Inflammatory macrophage treated with lipopolysaccharide for 4 hours (primary cell): Measurements from ENCODE around the gene ATG16L2.
A peak's percentile ranks its signal among the peaks of the same experiment; 100 is the strongest.
"Not testable (repeated sequence)": the region's sequence is repeated elsewhere in the genome, so short reads cannot be mapped to it uniquely, and the experiment has no call there.

Experiments used
- DNase-seq: peaks from one replicate; pipeline ENCODE4 v3.0.0-alpha.2; 2020

The ATG16L2 gene

DNA sequence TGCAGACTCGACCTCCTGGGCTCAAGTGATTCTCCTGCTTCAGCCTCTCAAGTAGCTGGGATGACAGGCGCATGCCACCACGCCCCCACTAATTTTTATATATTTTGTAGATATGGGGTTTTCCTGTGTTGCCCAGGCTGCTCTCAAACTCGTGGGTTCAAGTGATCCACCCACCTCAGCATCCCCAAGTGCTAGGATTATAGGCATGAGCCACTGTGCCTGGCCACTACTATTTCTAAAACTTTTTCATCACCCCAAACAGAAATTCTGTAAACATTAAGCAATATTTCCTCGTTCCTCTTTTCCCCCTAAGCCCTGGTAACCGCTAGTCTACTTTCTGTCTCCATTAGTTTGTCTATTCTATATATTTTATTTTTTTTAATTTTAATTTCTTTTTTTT lies 9.0 kb upstream of the ATG16L2 start:
- peak; percentile 95 for DNase-seq

DNA sequence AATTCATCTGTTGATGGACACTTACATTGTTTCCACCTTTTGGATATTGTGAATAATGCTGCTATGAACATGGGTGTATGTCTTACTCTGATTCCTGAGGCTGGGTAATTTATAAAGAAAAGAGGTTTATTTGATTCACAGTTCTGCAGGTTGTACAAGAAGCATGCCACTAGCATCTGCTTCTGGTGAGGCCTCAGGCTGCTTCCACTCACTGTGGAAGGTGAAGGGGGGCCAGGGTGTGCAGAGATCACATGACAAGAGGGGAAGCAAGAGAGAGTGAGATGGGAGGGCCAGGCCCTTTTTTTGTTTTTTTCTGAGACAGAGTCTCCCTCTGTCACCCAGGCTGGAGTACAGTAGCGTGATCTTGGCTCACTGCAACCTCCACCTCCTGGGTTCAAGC lies 7.8 kb upstream of the ATG16L2 start:
- DNase-seq, result not testable (repeated sequence)

DNA sequence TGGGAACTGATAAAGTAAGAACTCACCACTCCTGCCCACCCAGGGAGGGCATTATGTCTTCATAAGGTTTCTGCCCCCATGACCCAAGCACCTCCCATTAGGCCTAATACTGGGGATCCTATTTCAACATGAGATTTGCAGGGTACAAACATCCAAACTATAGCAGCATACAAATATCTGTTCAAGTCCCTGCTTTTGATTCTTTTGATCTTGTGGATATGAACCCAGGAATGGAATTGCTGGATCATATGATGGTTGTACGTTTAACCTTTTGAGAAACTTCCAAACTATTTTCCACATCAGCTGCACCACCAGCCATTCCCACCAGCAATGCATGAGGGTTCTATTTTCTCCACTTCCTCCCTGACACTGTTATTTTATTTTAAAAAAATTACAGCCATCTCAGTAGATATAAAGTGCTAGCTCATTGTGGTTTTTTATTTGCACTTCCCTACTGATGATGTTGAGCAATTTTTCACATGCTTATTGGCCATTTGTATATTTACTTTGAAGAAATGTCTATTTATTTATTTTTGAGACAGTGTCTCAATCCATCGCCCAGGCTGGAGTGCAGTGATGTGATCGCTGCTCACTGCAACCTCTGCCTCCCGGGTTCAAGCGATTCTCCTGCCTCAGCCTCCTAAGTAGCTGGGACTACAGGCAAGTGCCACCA lies 7.1 kb upstream of the ATG16L2 start:
- peak; percentile 93 for DNase-seq

DNA sequence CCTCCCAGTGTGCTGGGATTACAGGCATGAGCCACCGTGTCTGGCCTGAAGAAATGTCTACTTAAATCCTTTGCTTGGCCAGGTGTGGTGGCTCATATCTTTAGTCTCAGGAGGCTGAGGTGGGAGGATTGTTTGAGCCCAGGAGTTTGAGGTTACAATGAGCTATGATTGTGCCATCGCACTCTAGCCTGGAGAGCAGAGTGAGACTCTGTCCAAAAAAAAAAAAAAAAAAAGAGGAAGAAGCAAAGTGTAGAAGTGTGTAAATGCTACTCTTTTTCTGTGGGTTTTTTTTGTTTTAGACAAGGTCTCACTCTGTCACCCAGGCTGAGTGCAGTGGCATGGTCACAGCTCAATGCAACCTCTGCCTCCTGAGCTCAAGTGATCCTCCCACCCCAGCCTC lies 6.4 kb upstream of the ATG16L2 start:
- peak; percentile 85 for DNase-seq

DNA sequence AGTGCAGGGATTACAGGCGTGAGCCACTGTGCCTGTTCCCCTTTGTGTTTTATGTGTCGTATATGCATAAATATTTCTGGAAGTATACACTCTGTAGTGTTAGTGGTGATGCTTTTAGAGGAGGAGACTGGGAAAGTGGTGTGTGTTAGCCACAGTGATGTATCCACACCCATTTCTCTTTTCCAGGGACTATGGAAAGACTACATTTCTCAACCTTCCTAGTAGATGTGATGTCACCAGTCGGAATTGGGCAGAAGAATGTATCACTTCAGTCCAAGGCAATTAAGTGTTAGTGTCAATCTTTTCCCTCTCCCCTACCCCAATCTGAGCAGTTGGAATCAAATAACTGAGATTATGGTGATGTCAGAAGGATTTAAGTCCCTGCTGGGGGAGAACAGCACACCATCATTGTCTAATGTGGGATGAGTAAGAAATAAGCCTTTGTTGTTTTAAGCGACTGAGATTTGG lies 5.8 kb upstream of the ATG16L2 start:
- peak; percentile 81 for DNase-seq

DNA sequence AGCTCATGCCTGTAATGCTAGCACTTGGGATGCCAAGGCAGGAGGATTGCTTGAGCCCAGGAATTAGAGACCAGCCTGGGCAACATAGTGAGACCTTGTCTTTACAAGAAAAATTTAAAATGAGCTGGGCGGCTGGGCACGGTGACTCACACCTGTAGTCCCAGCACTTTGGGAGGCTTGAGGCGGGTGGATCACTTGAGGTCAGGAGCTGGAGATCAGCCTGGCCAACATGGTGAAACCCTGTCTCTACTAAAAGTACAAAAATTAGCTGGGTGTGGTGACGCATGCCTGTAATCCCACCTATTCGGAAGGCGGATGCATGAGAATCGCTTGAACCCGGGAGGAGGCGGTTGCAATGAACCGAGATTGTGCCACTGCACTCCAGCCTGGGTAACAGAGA lies 2.5 kb upstream of the ATG16L2 start:
- peak; percentile 19 for DNase-seq

DNA sequence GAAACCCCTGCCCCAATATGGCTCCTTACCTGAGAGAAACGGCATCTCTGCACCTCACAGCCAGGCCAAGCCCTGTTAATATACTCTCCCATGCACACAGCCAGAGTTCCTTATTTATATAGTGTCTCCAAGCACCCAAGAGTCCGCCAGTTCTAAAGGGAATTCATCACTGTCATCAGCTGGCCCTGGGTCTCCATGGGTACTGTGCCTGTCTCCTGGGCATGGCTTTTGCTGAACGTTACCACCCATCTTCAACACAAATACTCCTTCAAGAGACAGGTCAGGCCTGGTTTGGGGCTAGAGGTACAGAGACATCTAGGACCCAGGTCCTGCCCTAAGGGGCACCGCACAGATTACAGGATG lies 1.6 kb upstream of the ATG16L2 start:
- peak; percentile 30 for DNase-seq

- peak; percentile 75 for DNase-seq
Observed at GRCh38 chr11:72812967-72813739, 1.1 kb upstream of the ATG16L2 start.

- DNase-seq, result peak; percentile 86
Observed at GRCh38 chr11:72813740-72814285, 398 bp upstream of the ATG16L2 start.

GRCh38 chr11:72815110-72815618 lies 953 bp downstream of the ATG16L2 start:
- DNase-seq, result no peak

GRCh38 chr11:72816404-72816990 lies 2.3 kb downstream of the ATG16L2 start:
- DNase-seq, result no peak

DNA sequence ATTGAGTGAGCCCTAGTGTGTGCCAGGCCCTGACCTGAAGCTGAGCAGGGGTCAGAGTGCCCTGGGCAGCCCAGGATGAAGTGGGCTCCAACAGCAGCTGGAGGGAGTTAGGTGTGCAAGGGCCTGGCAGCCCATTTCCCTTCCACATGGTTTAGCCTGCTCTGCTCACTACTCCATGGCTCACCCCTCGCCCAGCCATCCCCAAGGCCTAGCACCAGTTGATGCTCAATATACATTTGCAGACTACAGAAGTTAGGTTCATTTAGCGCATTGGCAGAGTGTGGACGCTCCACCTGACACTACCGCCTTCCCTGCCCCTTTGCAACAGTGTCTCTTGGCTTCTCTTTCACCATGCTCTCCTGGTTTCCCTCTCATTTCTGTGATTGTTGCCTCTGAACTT lies 3.8 kb downstream of the ATG16L2 start:
- no peak for DNase-seq

GRCh38 chr11:72818971-72819370 lies 4.8 kb downstream of the ATG16L2 start:
- no peak for DNase-seq

DNA sequence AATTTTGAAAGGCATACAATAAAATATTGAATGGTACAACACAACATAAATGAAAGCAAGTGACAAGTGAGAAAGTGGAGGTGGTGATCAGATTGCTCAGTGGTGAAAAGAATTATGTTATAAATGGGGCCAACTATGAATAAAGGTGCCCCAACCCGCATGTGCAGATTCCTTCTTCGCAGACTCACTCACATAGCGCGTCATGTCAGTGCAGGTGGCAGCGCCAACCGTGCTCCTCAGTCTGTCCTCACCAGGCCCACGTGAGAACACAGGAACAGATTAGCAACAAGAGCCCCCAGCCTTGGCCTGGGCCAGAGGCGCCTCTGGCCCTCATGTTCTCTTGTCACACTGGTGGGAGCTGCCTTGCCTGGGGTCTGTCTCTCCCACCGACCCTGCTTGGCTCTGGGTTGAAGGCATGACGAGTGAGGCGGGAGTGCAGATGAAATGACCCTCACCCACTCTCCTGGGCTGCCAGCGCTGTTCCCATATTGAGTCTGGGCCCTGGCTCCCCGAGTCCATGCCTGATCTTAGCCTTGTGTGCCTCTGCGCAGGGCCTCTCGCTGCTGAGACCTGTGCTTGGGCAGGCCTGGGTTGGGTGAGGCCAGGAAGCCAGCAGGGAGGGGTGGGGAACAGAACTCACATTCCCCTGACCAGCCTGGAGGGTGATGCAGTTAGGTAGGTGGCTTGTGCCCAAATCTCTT lies 6.4 kb downstream of the ATG16L2 start:
- DNase-seq, result no peak

DNA sequence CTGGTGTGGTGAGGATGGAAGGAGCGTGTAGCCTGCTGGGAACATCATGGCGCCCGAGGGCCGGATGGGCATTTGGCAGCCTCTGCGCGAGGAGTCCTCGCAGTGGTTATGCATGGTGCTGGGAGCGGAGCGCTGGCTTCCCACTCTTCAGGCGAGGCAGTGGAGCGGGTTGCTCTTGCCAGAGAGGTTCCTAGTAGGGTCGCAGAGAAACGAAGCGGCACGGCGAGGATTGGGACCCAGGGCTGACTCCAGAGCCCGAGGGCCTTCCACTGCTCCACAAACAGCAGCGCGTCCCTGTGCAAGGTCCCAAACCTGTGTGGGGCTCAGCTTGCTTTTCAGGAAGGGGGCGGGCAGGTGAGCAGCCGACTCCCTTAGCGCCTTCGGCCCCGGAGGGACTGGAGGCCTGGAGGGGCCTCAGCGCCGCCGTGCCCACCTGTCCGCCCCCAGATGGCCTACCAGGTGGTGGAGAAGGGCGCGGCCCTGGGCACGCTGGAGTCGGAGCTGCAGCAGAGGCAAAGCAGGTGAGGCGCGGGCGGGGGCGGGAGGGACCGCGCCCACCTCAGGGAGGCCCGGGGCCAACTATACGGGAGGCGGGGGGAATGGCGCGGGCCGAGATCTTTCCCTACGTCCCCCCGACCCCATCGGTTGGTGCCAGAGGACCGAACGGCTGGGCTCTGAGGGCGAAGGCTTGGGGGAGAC lies 7.2 kb downstream of the ATG16L2 start:
- DNase-seq, result no peak

- peak; percentile 54 for DNase-seq
Observed at GRCh38 chr11:72821920-72822799, 7.9 kb downstream of the ATG16L2 start.

DNA sequence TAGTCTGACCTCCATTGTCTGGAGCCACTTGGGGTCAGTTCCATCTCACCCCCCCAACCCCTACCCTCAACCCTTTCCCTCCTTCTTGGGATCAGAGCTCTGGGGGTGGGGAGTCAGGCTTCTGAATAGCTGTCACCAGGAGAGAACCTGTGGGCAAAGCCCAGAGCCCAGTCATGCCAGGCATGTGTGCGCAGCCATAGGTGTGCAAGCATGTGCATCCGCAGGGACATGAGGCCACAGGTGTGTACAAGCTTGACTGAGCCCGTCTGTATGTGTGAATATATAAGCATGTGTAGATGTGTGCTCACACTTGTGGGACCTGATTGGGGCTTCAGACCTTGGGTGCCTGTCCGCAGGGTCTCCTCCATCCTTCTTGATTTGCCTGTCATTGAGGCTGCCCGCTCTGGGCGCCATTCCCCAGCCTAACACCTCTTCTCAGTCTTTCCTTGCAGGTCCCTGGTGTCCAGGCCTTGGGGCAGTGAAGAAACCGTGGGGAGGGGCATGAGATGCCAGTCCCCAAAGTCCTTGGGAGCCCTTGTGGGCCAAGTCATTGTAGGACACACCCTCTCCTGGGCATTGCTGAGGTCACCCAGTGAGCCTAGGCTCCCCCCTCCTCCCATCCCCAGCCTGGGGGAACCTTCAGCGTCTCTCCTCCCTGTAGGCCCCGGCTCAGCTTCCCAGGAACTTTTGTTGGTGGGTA lies 9.0 kb downstream of the ATG16L2 start:
- DNase-seq, result no peak

DNA sequence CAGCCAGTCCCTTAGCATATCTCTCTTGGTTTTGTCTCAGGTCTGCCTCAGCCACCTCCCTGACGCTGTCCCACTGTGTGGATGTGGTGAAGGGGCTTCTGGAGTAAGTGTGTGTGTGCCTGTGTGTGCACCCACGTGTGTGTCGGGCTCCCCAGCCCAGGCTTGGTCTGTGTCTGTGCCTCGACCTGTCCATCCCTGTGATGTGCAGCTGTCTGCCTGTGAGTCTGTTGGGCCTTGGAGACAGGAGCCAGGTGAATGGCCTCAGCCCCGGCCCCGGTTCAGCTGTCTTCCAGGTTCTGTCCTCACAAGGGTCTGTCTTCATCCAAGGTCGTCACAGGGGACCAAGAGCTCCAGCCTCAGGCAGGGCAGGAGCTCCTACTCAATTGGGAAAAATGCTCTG lies 9.8 kb downstream of the ATG16L2 start:
- no peak for DNase-seq

DNA sequence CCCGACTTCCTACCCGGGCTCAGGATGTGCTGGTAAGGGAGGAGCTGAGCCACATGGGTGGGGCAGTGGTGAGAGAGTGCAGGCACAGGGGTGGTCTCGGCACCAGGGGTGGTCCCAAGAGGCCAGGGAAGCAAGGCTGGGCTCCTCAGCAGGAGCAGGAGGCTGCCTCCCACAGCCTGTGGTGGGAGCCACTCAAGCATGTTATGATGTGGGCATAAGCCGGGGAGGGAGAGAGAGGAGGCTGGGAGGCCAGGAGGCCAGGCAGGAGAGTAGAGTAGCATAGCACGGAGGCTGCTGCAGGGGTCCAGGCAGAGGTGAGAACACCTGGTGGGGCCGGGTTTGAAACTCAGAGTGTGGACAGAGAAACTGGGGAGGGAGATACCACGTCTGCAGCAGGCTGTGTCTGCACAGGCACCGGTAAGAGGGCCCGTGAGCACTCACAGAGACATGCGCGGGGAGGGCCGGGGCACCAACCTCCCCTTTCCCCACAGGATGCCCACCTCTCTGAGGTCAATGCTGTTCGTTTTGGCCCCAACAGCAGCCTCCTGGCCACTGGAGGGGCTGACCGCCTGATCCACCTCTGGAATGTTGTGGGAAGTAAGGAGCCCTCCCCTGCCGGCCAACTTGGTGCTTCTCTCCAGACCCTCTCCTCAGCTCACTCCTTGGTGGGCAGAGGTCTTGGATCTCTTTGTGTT lies 10.7 kb downstream of the ATG16L2 start:
- no peak for DNase-seq

DNA sequence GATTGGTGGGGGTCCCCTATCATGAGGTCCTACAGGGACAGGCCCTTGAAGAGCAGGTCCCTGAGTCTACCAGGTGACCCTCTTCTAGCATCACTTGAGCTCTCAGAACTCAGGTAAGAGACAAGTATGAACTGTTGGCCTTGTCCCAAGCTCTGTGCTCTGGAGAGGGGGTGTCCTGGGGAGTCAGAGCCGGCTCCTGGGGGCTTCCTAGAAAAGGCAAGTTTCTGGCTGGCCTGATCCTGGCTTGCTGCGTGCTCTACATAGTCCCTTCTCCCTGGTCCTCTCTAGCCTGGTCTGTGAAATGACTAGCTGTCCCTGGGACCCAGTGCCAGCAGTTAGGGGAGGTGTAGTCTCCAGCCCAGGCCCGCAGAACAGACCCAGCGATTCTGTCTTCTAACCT lies 11.4 kb downstream of the ATG16L2 start:
- no peak for DNase-seq
